Endodermal cell (in vitro differentiated cells): ENCODE results near the gene ACAD11. TPM values are rescaled to one million over a fixed set of nuclear protein-coding genes. Genes with fewer than 3 reads are reported as not detected.

Experiments used
- DNase-seq: peaks from one replicate; pipeline ENCODE4 v3.0.0-alpha.2; 2017
- H3K27ac ChIP-seq: 2 replicates; pipeline ENCODE4 v1.5.1; 2013; ENCODE audit warnings: mild to moderate bottlenecking, low read depth, low read length, moderate library complexity
- H3K27me3 ChIP-seq: 2 replicates; pipeline ENCODE4 v1.6.1; 2013; ENCODE audit warnings: mild to moderate bottlenecking, low read length, moderate library complexity; ENCODE audit not compliant: insufficient read depth, control insufficient read depth, poor library complexity, severe bottlenecking
- H3K36me3 ChIP-seq: 2 replicates; pipeline ENCODE4 v1.7.0; 2013; ENCODE audit warnings: mild to moderate bottlenecking, low read length, moderate library complexity; ENCODE audit not compliant: control insufficient read depth, insufficient read depth
- H3K4me1 ChIP-seq: one replicate; pipeline ENCODE4 v1.7.0; 2013; ENCODE audit warnings: low read length; ENCODE audit not compliant: control insufficient read depth, insufficient read depth
- H3K4me3 ChIP-seq: 2 replicates; pipeline ENCODE4 v1.5.1; 2013; ENCODE audit warnings: mild to moderate bottlenecking, low read length, moderate library complexity
- H3K9ac ChIP-seq: 2 replicates; pipeline ENCODE4 v1.6.1; 2013; ENCODE audit warnings: mild to moderate bottlenecking, low read length, moderate library complexity; ENCODE audit not compliant: poor library complexity, severe bottlenecking; ENCODE audit errors: extremely low read depth
- H3K9me3 ChIP-seq: 2 replicates; pipeline ENCODE4 v1.6.1; 2013; ENCODE audit warnings: mild to moderate bottlenecking, low read length, moderate library complexity; ENCODE audit not compliant: control insufficient read depth
- H3K27ac Mint-ChIP-seq: 2 replicates; pipeline ENCODE4 v1.8.0; 2020; ENCODE audit warnings: mixed read lengths
- H3K27me3 Mint-ChIP-seq: 2 replicates; pipeline ENCODE4 v1.8.0; 2021; ENCODE audit warnings: mild to moderate bottlenecking, mixed read lengths; ENCODE audit not compliant: insufficient read depth
- H3K36me3 Mint-ChIP-seq: 2 replicates; pipeline ENCODE4 v1.8.0; 2020; ENCODE audit warnings: low read depth, mixed read lengths
- H3K4me1 Mint-ChIP-seq: 2 replicates; pipeline ENCODE4 v1.8.0; 2020; ENCODE audit warnings: mixed read lengths
- H3K4me3 Mint-ChIP-seq: 2 replicates; pipeline ENCODE4 v1.8.0; 2020; ENCODE audit warnings: mild to moderate bottlenecking, moderate library complexity, mixed read lengths
- H3K9me3 Mint-ChIP-seq: 2 replicates; pipeline ENCODE4 v1.8.0; 2020; ENCODE audit warnings: mild to moderate bottlenecking, mixed read lengths
- WGBS, 2 experiments: methylation state at CpG; one replicate each; pipeline versions ENCODE4 v1.1.5 to v1.1.7; 2013; ENCODE audit warnings: missing lambda C conversion rate in 2 of 2, mixed read lengths in 1 of 2; ENCODE audit not compliant: insufficient coverage in 1 of 2, insufficient read length in 1 of 2; 5-methylcytosine and 5-hydroxymethylcytosine counted together
- long read RNA-seq, 4 experiments: library from polyadenylated mRNA in 2 of 4; library from RNA in 1 of 4; library from capped mRNA in 1 of 4; stranded (forward) in 3 of 4; unstranded in 1 of 4; transcript quantifications; one replicate each; pipeline ENCODE4 v2.0.0, GENCODE V29; 2020 to 2021; ENCODE audit warnings: inconsistent platforms in 1 of 4
- polyA plus RNA-seq, 2 experiments: library from polyadenylated mRNA; stranded (reverse); fragments of 50-300 nt; gene quantifications; one replicate each; pipeline ENCODE4 v1.2.3, GENCODE V29; 2013
- total RNA-seq, 2 donors: library from RNA; stranded (reverse); fragmentation: NEBNext Ultra II Directional in 1 of 2; extraction: Animal tissue kit (Norgen Biotek cat#: 25700) in 1 of 2; gene quantifications; 2 replicates in 1 of 2; 3 replicates in 1 of 2; pipeline ENCODE4 v1.2.1, GENCODE V29; 2021
- TF ChIP-seq, protein P1 (sequence below): fragments of 200-600 bp; sonication (generic); conservative IDR thresholded peaks from 2 replicates; pipeline ENCODE4 v1.5.0; 2021; ENCODE audit warnings: antibody characterized with exemption, mild to moderate bottlenecking

The ACAD11 gene, protein sequence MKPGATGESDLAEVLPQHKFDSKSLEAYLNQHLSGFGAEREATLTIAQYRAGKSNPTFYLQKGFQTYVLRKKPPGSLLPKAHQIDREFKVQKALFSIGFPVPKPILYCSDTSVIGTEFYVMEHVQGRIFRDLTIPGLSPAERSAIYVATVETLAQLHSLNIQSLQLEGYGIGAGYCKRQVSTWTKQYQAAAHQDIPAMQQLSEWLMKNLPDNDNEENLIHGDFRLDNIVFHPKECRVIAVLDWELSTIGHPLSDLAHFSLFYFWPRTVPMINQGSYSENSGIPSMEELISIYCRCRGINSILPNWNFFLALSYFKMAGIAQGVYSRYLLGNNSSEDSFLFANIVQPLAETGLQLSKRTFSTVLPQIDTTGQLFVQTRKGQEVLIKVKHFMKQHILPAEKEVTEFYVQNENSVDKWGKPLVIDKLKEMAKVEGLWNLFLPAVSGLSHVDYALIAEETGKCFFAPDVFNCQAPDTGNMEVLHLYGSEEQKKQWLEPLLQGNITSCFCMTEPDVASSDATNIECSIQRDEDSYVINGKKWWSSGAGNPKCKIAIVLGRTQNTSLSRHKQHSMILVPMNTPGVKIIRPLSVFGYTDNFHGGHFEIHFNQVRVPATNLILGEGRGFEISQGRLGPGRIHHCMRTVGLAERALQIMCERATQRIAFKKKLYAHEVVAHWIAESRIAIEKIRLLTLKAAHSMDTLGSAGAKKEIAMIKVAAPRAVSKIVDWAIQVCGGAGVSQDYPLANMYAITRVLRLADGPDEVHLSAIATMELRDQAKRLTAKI
- total RNA-seq, result 10 to 100 TPM; 21.4 to 22.8 TPM
- 33.0 TPM for polyA plus RNA-seq (2013, experiment 1 of 2)
- 32.7 TPM for polyA plus RNA-seq (2013, experiment 2 of 2)
- long read RNA-seq, experiment 1, full-length matches to known transcripts, result 1 of 5 reads
- long read RNA-seq, experiment 1, partial matches to known transcripts, result 3 of 5 reads
- long read RNA-seq, experiment 1, other reads (novel, unspliced or antisense), result 1 of 5 reads
- long read RNA-seq, experiment 2, full-length matches to known transcripts, result 25 of 43 reads
- long read RNA-seq, experiment 2, partial matches to known transcripts, result 5 of 43 reads
- long read RNA-seq, experiment 2, other reads (novel, unspliced or antisense), result 13 of 43 reads
- long read RNA-seq, experiment 3, full-length matches to known transcripts, result 68 of 133 reads
- long read RNA-seq, experiment 3, partial matches to known transcripts, result 4 of 133 reads
- long read RNA-seq, experiment 3, other reads (novel, unspliced or antisense), result 61 of 133 reads
- long read RNA-seq, experiment 4, full-length matches to known transcripts, result 16 of 26 reads
- long read RNA-seq, experiment 4, partial matches to known transcripts, result 4 of 26 reads
- long read RNA-seq, experiment 4, other reads (novel, unspliced or antisense), result 6 of 26 reads

DNA sequence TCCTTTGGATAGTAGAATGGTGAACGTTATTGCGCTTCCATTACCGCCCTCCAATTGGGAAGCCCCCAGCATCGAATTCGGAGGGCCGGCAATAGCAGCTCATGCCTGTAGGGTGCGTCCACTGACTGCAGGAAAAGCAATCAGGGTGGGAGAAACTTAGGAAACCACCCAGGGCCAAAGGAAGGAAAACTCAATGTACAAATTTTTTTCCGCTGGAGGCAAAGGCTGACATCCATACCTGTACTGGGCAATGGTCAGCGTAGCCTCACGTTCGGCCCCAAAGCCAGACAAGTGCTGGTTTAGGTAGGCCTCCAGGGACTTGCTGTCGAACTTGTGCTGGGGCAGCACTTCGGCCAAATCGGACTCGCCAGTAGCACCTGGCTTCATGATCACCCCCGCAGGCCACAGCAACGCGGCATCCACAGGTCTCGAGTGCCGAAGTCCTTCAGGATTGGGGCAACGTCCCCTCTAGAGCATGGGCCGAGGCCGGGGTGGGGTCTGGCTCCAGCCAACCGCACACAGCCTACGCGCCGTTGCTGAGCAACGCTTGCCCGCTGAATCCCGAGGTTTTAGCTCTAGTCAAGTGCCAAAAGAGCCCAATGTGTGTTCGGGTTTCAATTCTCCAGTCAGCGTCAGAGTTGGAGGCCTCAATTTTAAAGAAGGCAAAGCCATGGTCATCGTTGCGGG, at the start of gene ACAD11:
ACAD11 (minus strand) TSS at position 445 of the 687 bp plus-strand sequence; CDS start at position 387, 58 bp downstream.
- WGBS, 2 experiments, result 1 to 2% methylated on average over 26 to 34 of the region's 34 CpGs
- Histone ChIP-seq H3K36me3 (peaks cover 7% of the 10 kb centered on the region), H3K9me3 (no peaks in the 10 kb centered on the region), H3K9ac (peak within 1 kb of the TSS; percentile 87), H3K27ac (peak within 1 kb of the TSS; percentile 77), H3K27me3 (no peaks in the 10 kb centered on the region), H3K4me1 (peaks cover 11% of the 10 kb centered on the region), H3K4me3 (peak within 1 kb of the TSS; percentile 97)
- peak; percentile 87 for DNase-seq
- Mint-ChIP-seq H3K4me1 (peaks cover 32% of the 10 kb centered on the region), H3K27ac (peak within 1 kb of the TSS; percentile 94), H3K36me3 (no peaks in the 10 kb centered on the region), H3K4me3 (peak within 1 kb of the TSS; percentile 95), H3K27me3 (no peaks in the 10 kb centered on the region), H3K9me3 (no peaks in the 10 kb centered on the region)
- TF ChIP-seq, protein P1, sequence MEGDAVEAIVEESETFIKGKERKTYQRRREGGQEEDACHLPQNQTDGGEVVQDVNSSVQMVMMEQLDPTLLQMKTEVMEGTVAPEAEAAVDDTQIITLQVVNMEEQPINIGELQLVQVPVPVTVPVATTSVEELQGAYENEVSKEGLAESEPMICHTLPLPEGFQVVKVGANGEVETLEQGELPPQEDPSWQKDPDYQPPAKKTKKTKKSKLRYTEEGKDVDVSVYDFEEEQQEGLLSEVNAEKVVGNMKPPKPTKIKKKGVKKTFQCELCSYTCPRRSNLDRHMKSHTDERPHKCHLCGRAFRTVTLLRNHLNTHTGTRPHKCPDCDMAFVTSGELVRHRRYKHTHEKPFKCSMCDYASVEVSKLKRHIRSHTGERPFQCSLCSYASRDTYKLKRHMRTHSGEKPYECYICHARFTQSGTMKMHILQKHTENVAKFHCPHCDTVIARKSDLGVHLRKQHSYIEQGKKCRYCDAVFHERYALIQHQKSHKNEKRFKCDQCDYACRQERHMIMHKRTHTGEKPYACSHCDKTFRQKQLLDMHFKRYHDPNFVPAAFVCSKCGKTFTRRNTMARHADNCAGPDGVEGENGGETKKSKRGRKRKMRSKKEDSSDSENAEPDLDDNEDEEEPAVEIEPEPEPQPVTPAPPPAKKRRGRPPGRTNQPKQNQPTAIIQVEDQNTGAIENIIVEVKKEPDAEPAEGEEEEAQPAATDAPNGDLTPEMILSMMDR, result peak; percentile 80

DNA sequence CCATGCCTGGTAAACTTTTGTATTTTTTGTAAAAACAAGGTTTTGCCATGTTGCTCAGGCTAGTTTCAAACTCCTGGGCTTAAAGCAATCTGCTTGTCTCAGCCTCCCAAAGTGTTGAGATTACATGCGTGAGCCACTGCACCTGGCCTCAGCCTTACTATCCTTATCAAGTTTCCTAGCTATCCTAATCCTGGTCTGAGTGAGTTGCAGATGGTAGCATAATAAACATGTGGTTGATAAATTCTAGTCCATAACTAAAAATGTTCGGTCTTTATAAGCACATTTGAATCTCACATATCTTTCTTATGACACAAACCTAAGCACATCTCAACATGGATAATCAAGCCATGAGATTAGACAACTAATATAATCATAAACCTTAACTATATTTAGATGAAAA, 44.1 kb upstream of the ACAD11 start:
- Mint-ChIP-seq H3K9me3 (no peaks in the 10 kb centered on the region), H3K4me3 (no peak overlapping the region), H3K27me3 (no peaks in the 10 kb centered on the region), H3K36me3 (peaks cover 62% of the 10 kb centered on the region), H3K4me1 (no peaks in the 10 kb centered on the region), H3K27ac (no peak overlapping the region)
- Histone ChIP-seq H3K9ac (no peak overlapping the region), H3K4me3 (no peak overlapping the region), H3K36me3 (peaks cover 81% of the 10 kb centered on the region), H3K9me3 (no peaks in the 10 kb centered on the region), H3K27ac (no peak overlapping the region), H3K4me1 (no peaks in the 10 kb centered on the region), H3K27me3 (no peaks in the 10 kb centered on the region)
- WGBS, 2 experiments, result 85% methylated on average over 2 of the region's 2 CpGs; no CpG with 5 or more reads in 1 of the 2 experiments
- TF ChIP-seq, protein P1, result no peak
- DNase-seq, result no peak
